Skeletal muscle satellite cell (primary cell): Measurements from ENCODE around the gene FYN.

ENCODE experiments used
- H3K27me3 ChIP-seq: 2 replicates; pipeline ENCODE4 v1.7.0; 2013; ENCODE audit warnings: low read length; ENCODE audit not compliant: control insufficient read depth, insufficient read depth
- H3K36me3 ChIP-seq: 2 replicates; pipeline ENCODE4 v1.7.0; 2013; ENCODE audit warnings: mild to moderate bottlenecking, control low read depth, low read length; ENCODE audit not compliant: insufficient read depth
- H3K4me1 ChIP-seq: 2 replicates; pipeline ENCODE4 v1.7.0; 2013; ENCODE audit warnings: low read length; ENCODE audit not compliant: control insufficient read depth, insufficient read depth
- H3K4me2 ChIP-seq: 2 replicates; pipeline ENCODE4 v1.7.0; 2013; ENCODE audit warnings: mild to moderate bottlenecking, low read length
- H3K4me3 ChIP-seq: 2 replicates; pipeline ENCODE4 v1.7.0; 2013; ENCODE audit warnings: low read length
- H3K9ac ChIP-seq: 2 replicates; pipeline ENCODE4 v1.7.0; 2013; ENCODE audit warnings: mild to moderate bottlenecking, low read depth, low read length, moderate library complexity
- H3K9me3 ChIP-seq: replicated peaks from 2 replicates; pipeline ENCODE4 v1.7.0; 2013; ENCODE audit warnings: mild to moderate bottlenecking, control low read depth, low read length

The FYN gene

DNA sequence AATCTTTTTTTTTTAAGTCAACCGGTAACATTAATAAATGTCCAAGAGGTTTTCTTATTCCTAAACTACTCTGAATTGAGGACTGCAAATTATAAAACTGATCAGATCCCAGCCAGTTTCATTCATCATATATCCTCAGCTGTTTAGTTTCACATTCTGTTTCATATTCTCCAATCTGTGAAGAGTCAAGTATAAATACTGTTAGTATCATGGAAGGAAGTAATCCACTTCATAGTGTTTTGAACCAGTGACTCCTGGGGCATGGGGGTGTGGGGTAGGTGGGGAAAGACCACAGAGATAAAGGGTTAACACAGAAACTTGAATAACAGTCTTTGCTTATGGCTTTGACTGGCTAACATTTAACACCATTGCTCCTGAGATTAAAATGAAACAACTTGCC, 69.9 kb downstream of the FYN start:
- H3K36me3 ChIP-seq: peaks cover 5% of the 10 kb centered on the region
- no peak overlapping the region for H3K4me2 ChIP-seq
- H3K27me3 ChIP-seq: no peaks in the 10 kb centered on the region
- no peak overlapping the region for H3K4me3 ChIP-seq
- H3K9ac ChIP-seq: no peak overlapping the region
- H3K9me3 ChIP-seq: no peaks in the 10 kb centered on the region
- peaks cover 58% of the 10 kb centered on the region for H3K4me1 ChIP-seq

- Histone ChIP-seq H3K4me1 (peaks cover 64% of the 10 kb centered on the region), H3K4me2 (no peak overlapping the region), H3K27me3 (no peaks in the 10 kb centered on the region), H3K9ac (no peak overlapping the region), H3K4me3 (no peak overlapping the region), H3K9me3 (no peaks in the 10 kb centered on the region), H3K36me3 (peaks cover 3% of the 10 kb centered on the region)
Measured at GRCh38 chr6:111802720-111803330, 70.4 kb downstream of the FYN start.

DNA sequence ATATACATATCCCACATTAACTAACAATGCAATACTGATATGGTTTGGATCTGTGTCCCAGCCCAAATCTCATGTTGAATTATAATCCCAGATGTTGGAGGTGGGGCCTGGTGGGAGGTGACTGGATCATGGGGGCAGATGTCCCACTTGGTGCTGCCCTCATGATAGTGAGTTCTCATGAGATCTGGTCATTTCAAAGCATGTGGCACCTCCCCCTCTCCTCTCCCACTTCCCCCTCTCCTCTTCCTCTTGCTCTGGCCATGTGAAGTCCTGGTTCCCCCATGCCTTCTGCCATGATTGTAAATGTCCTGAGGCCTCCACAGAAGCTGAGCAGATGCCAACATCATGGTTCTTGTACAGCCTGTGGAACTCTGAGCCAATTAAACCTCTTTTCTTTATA, 71.2 kb downstream of the FYN start:
- H3K36me3 ChIP-seq: peaks cover 3% of the 10 kb centered on the region

GRCh38 chr6:111800821-111801220, 72.4 kb downstream of the FYN start:
- no peaks in the 10 kb centered on the region for H3K27me3 ChIP-seq
- peaks cover 3% of the 10 kb centered on the region for H3K36me3 ChIP-seq
- peak overlapping the region; percentile 62 for H3K9ac ChIP-seq
- H3K4me2 ChIP-seq: peak overlapping the region; percentile 78
- H3K9me3 ChIP-seq: no peaks in the 10 kb centered on the region
- no peak overlapping the region for H3K4me3 ChIP-seq
- peaks cover 53% of the 10 kb centered on the region for H3K4me1 ChIP-seq

More for the DNA sequence above, 71.2 kb downstream of the FYN start:
- H3K27me3 ChIP-seq: no peaks in the 10 kb centered on the region
- H3K4me2 ChIP-seq: no peak overlapping the region
- H3K4me3 ChIP-seq: no peak overlapping the region
- H3K4me1 ChIP-seq: peaks cover 64% of the 10 kb centered on the region
- H3K9ac ChIP-seq: no peak overlapping the region
- H3K9me3 ChIP-seq: no peaks in the 10 kb centered on the region

GRCh38 chr6:111800259-111800765, 72.9 kb downstream of the FYN start:
- Histone ChIP-seq H3K27me3 (no peaks in the 10 kb centered on the region), H3K4me2 (peak overlapping the region; percentile 78), H3K4me1 (peaks cover 52% of the 10 kb centered on the region), H3K4me3 (peak overlapping the region; percentile 60), H3K36me3 (peaks cover 3% of the 10 kb centered on the region), H3K9me3 (no peaks in the 10 kb centered on the region), H3K9ac (peak overlapping the region; percentile 62)

- Histone ChIP-seq H3K36me3 (peaks cover 3% of the 10 kb centered on the region), H3K9me3 (no peaks in the 10 kb centered on the region), H3K4me2 (peak overlapping the region; percentile 78), H3K4me1 (peaks cover 52% of the 10 kb centered on the region), H3K27me3 (no peaks in the 10 kb centered on the region), H3K9ac (peak overlapping the region; percentile 62), H3K4me3 (peak overlapping the region; percentile 60)
Measured at GRCh38 chr6:111799576-111800258, 73.5 kb downstream of the FYN start.

- peaks cover 3% of the 10 kb centered on the region for H3K36me3 ChIP-seq
- peak overlapping the region; percentile 47 for H3K4me2 ChIP-seq
- no peaks in the 10 kb centered on the region for H3K27me3 ChIP-seq
- no peak overlapping the region for H3K9ac ChIP-seq
- no peak overlapping the region for H3K4me3 ChIP-seq
- no peaks in the 10 kb centered on the region for H3K9me3 ChIP-seq
- peaks cover 53% of the 10 kb centered on the region for H3K4me1 ChIP-seq
Measured at GRCh38 chr6:111798281-111798725, 74.9 kb downstream of the FYN start.

- Histone ChIP-seq H3K27me3 (no peaks in the 10 kb centered on the region), H3K4me3 (no peak overlapping the region), H3K36me3 (peaks cover 3% of the 10 kb centered on the region), H3K4me1 (peaks cover 55% of the 10 kb centered on the region), H3K9ac (no peak overlapping the region), H3K9me3 (no peaks in the 10 kb centered on the region), H3K4me2 (no peak overlapping the region)
Measured at GRCh38 chr6:111796310-111796918, 76.8 kb downstream of the FYN start.

DNA sequence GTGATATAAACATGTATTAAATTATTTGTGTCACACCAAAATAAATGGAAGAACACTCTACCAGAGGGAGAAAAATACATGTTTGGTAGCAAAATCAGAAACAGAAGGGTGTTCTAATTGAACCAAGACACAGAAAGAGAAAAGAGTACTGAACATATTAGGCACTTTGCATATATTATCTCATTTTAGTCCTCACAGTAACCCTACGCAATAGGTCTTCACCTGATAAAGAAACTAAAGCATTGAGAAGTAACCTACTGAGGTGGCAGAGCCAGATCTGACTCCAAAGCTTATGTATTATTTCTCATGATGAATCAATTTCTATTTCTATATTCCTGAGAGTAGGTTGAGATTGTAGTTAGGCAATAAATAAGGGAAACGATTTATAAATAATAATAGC, 77.7 kb downstream of the FYN start:
- Histone ChIP-seq H3K4me2 (no peak overlapping the region), H3K27me3 (no peaks in the 10 kb centered on the region), H3K36me3 (no peaks in the 10 kb centered on the region), H3K4me3 (no peak overlapping the region), H3K4me1 (peaks cover 51% of the 10 kb centered on the region), H3K9me3 (no peaks in the 10 kb centered on the region), H3K9ac (no peak overlapping the region)

GRCh38 chr6:111794727-111795452, 78.4 kb downstream of the FYN start:
- Histone ChIP-seq H3K27me3 (no peaks in the 10 kb centered on the region), H3K36me3 (no peaks in the 10 kb centered on the region), H3K9ac (no peak overlapping the region), H3K4me2 (peak overlapping the region; percentile 9), H3K4me3 (no peak overlapping the region), H3K9me3 (no peaks in the 10 kb centered on the region), H3K4me1 (peaks cover 45% of the 10 kb centered on the region)

- H3K36me3 ChIP-seq: no peaks in the 10 kb centered on the region
- no peak overlapping the region for H3K4me3 ChIP-seq
- H3K27me3 ChIP-seq: no peaks in the 10 kb centered on the region
- no peak overlapping the region for H3K4me2 ChIP-seq
- no peak overlapping the region for H3K9ac ChIP-seq
- no peaks in the 10 kb centered on the region for H3K9me3 ChIP-seq
- peaks cover 45% of the 10 kb centered on the region for H3K4me1 ChIP-seq
Measured at GRCh38 chr6:111794300-111794699, 79.0 kb downstream of the FYN start.
